Stimulated activated CD4-positive, alpha-beta T cell treated with anti-CD3 and anti-CD28 coated beads, Interleukin-12 subunit alpha, Interleukin-12 subunit beta, amount 100 ng/mL, for 4 hours (primary cell): Measurements from ENCODE around the gene LRP1B.
"Not testable (repeated sequence)": the region's sequence is repeated elsewhere in the genome, so short reads cannot be mapped to it uniquely, and the experiment has no call there.

Source experiments
- DNase-seq: peaks from one replicate; pipeline ENCODE4 v3.0.0-alpha.2; 2020

Gene LRP1B

DNA sequence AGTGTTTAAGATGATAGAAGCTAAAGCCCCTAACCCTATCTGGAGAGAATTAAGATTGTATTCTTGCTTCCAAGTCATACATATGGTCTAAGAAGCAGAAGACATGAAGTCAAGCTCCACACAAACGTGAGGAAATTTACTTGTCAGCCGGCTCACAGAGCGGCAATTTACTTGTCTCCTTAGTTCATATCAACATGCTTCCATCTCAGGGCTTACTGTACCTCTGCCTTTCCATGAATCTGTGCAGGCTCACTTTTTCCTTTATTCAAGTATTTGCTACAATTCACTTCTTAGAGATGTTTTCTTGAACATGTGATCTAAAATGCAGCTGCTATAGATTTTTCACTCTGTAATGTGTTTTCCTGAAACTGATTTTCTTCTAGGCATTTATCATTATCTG, 1386.4 kb downstream of the LRP1B start:
- DNase-seq: no peak

DNA sequence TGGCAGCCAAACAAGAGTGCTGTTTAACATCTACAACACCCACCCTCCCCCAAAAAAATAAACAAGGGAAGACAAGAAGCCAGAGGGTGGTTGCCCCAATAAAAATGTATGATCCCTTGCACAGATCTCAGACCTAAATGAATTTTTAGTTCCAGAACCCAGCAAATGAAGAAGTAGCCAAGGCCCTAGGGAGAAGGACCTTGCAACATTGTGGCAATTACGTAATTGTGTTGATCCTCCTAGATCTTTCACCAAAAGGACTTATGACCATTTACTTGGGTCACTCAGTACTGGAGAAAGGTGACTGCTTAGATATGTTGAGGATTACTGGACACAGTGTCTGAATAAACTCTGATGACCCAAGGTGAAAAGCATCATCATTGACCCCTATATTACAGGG, 1393.8 kb downstream of the LRP1B start:
- DNase-seq: no peak

DNA sequence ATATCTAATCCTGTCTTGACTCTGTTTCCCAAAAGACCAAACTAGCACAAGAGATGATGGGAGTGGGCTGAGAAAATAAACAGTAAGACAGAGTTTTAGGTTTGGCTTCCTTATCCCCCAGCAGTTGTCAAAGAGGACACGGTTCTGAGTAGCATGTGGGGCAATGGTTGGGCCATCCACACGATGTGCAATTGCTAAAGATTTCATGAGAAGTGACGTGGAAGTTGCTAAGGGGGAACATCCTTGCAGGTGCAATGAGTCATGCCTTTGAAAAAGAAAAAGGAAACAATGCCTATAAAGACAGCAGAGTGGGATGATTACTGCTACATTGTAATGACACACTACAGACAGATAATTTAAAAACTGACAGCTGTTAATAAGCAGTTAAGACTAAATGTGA, 1395.8 kb downstream of the LRP1B start:
- no peak for DNase-seq

GRCh38 chr2:140718999-140719398, 1411.8 kb downstream of the LRP1B start:
- DNase-seq: no peak

DNA sequence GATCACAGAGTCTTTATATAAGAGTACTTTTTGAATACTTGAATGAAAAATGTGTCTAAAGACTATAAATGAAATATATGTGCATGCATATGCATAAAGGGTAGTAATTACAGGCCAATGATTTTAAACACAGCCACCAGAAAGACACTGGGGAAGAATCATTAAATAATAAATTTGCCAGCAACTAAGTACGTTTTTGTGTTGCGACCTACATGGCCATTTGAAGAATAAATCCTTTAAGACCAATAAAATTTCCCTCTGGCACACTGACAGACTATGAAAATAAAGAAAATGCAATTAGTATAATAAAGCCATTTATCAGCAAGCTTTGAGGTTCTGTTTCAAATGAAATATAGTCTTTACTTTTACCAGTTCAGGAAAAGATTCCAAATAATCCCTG, 1413.3 kb downstream of the LRP1B start:
- DNase-seq: no peak

DNA sequence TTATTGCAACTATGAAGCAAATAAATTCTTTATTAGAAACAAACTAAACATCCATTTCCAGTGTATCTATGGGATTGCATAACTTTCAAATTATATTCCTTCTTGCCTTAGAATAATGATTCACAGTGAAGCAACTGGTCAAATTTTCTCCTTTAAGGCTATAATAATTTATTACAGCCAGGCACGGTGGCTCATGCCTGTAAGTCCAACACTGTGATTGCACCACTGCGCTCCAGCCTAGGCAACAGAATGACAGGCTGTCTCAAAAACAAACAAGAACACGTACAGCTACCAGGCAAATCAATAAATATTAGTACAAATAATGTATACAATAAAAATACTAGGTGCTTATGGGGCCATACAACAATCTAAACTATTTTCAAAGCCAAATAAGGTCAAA, 1416.2 kb downstream of the LRP1B start:
- DNase-seq: no peak

GRCh38 chr2:140711867-140712266, 1418.9 kb downstream of the LRP1B start:
- DNase-seq: no peak

GRCh38 chr2:140701726-140702125, 1429.1 kb downstream of the LRP1B start:
- no peak for DNase-seq

GRCh38 chr2:140698636-140699035, 1432.2 kb downstream of the LRP1B start:
- no peak for DNase-seq

- no peak for DNase-seq
Measured at GRCh38 chr2:140696449-140696848, 1434.4 kb downstream of the LRP1B start.

DNA sequence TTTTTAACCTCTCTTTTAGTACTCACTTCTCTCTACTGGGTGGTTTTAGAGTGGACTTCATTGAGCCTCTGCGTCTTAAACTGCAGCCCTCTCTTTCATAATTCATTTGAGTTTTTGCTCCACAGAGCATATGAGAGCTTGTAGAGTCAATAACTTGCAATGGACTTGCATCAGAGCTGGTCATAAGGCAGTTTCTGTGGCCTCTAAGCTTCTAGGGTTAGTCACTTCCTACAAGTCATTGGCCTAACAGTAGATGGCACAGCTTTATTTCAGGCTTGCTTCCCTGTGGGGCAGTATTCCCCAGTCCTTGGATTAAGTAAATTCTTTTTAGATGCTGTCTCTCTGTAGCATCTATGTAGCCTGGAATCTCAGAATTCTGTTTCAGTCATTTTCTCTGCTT, 1435.7 kb downstream of the LRP1B start:
- DNase-seq: no peak

DNA sequence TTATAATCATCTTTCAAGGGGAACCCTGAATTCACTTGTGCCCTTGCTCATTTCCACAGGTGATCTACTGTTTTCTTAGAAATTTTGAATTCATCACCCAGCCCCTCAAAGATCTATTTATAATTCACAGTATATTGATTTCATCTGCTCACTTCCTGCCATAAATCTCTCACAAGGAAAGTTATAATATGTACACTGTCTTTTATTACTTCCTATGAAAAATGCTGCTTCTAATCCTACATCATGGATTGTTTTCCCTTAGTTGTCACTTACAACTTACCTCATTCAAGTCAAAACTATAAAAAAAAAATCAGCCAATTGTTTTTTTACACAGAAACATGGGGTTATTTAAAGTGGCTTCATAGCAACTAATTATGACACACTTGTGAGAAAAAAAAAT, 1443.0 kb downstream of the LRP1B start:
- no peak for DNase-seq

DNA sequence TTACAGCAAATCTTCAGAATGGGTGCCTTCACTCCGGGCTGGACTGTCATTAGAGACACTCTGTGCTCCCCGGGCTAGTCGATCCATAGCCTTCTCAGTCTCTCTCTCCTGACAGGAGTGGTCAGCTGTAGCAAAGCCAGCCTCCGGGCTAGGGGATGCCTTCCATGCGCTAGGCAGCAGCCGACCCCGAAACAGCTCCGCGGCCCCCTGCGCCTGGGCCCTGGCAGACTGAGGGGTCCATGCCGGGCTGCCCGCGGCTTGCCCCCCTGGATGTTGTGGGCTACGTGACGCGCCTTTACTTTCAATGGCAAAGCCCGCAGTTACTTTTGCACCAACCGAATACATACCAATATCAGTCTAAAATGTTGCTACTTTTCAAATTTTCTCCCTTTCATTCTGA, 1447.2 kb downstream of the LRP1B start:
- no peak for DNase-seq

DNA sequence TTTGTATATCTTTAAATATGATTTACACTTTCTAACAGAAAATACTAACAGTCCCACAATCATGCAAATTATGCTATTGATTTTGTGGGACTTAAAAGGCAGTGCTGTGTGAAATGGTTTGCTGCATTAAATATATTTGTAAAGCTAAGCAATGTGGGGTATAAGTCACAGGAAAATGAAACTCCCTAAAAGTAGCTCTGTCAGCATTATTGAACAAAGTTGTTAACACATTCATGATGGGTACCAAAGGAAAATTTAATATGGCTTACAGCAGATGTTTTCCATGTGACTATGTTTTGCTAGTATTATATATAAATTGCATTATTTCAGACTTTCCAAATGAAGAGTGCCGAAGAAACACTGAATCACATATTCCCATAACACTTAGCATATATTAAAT, 1450.0 kb downstream of the LRP1B start:
- DNase-seq: no peak

DNA sequence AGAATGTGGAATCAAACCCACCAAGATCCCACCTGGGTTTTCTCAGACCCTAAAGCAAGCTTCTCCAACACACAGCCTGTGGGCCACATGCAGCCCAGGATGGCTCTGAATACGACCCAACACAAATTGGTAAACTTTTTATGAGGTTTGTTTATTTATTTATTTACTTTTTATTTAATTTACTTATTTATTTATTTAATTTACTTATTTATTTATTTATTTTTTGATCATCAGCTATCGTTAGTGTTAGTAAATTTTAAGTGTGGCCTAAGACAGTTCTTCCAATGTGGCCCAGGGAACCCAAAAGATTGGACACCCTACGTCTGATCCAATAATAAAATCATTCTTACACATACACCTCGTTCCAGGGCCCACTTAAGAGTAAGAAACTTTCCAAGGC, 1451.1 kb downstream of the LRP1B start:
- no peak for DNase-seq

- DNase-seq: no peak
Measured at GRCh38 chr2:140669911-140670310, 1460.9 kb downstream of the LRP1B start.

- no peak for DNase-seq
Measured at GRCh38 chr2:140667203-140667602, 1463.6 kb downstream of the LRP1B start.

GRCh38 chr2:140662504-140662903, 1468.3 kb downstream of the LRP1B start:
- DNase-seq: no peak

DNA sequence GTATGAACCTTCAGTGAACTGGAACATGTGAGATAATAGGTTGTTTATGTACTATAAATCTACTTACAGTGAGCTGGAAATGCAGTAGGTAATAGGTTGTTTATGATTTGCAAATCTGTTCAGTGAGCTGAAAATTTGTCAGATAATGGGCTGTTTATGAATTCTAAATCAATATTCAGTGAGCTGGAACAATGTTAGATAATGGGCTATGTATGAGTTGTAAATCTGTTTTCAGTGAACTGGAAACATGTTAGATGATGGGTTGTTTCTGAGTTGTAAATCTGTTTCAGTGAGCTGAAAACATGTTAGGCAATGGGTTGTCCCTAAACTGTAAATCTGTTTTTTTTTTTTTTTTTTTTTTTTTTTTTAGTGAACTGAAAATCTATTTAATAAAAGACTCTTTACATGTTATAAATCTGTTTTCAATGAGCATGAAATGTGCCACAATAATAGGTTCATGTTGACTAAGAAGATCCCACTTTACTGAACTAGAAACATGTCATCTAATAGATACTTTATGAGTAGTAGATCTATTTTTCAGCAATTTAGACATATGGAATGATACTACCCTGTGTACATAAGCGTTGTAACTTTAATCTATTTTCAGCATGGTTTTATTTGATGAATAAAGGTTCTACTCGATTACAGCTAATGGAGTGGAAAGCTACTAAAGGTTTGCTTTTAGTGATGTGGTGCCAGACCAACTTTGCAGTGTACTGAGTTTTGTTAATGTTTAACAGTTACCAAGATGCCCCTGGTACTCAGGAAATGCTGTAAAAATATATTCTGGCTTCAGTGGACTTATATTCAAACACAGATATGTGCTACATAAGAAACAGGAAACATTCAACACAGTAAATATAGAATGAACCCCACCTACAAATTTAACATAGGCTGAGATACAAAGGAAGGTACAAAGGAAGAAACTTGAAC, 1471.8 kb downstream of the LRP1B start:
- no peak for DNase-seq

- DNase-seq: no peak
Measured at GRCh38 chr2:140657657-140658056, 1473.2 kb downstream of the LRP1B start.

DNA sequence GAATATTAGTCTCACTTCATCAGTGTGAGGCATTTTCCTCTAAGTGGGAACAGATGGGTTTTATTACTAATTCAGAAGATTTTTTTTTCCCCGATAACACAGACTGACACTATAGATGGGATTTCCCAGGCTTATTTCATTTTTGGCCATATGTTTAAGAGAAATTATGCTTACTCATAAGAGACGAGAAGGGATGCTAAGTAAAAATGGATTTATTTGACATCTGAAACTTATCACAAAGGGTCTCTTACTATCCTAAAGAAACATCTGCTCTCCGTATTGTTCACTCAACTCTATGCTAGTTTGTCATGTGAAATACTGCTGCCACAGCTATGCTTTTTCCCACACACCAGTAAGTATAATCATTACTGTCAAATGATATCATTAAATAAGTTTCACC, 1476.3 kb downstream of the LRP1B start:
- no peak for DNase-seq

DNA sequence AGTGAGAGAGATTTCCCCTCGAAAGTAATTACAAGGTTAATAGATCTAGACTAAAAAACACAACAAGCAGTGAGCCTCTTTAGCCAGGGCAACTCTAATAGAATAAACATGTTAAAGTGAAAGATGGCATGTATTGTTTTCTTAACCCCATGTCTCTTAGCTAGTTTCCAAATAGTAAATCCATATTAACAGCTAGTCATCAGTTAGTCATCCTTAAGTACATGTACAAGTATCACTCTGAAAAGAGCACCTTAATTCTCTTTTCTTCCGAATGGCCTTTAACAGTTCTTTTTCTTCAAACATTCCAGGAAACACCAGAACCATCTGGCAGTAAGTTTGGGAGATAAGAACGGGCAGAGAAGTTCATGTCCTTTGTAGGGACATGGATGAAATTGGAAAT, 1480.0 kb downstream of the LRP1B start:
- DNase-seq: no peak

- DNase-seq: not testable (repeated sequence)
Measured at GRCh38 chr2:140650134-140650533, 1480.7 kb downstream of the LRP1B start.

GRCh38 chr2:140648393-140648792, 1482.4 kb downstream of the LRP1B start:
- no peak for DNase-seq

- DNase-seq: no peak
Measured at GRCh38 chr2:140643761-140644187, 1487.0 kb downstream of the LRP1B start.
